WTC11 (cell line): ENCODE measurements around the gene CGNL1. TPM values are rescaled to one million over a fixed set of nuclear protein-coding genes. Genes with fewer than 3 reads are reported as not detected.

Experiments
- ATAC-seq: fragments of 200-7000 bp; cut with Tn5 transposase; 2 replicates; pipeline ENCODE4 v1.10.0; 2021; ENCODE audit warnings: mild to moderate bottlenecking, moderate library complexity
- CTCF ChIA-PET: fragments of 300-600 bp; sonication (Branson Sonifier 250); formaldehyde crosslinking; loops from one replicate; lab custom pipeline; 2021; ENCODE audit warnings: antibody characterized with exemption; lab: Charles Lee
- POLR2A ChIA-PET: fragments of 350-600 bp; sonication (Branson Sonifier 250); formaldehyde crosslinking; loops from one replicate; lab custom pipeline; 2021; ENCODE audit warnings: antibody characterized with exemption; lab: Charles Lee
- DNase-seq: peaks from one replicate; pipeline ENCODE4 v3.0.0; 2021; ENCODE audit warnings: low spot score
- H3K27ac Mint-ChIP-seq: 2 replicates; pipeline ENCODE4 v1.8.0; 2021; ENCODE audit warnings: mixed read lengths
- H3K27me3 Mint-ChIP-seq: 2 replicates; pipeline ENCODE4 v1.8.0; 2021; ENCODE audit warnings: low read depth, mild to moderate bottlenecking, moderate library complexity, mixed read lengths
- H3K36me3 Mint-ChIP-seq: 2 replicates; pipeline ENCODE4 v1.8.0; 2021; ENCODE audit warnings: mixed read lengths
- H3K4me1 Mint-ChIP-seq: 2 replicates; pipeline ENCODE4 v1.8.0; 2022; ENCODE audit warnings: mixed read lengths
- H3K4me3 Mint-ChIP-seq: 2 replicates; pipeline ENCODE4 v1.8.0; 2021; ENCODE audit warnings: mild to moderate bottlenecking, moderate library complexity, mixed read lengths
- H3K9me3 Mint-ChIP-seq: 2 replicates; pipeline ENCODE4 v1.8.0; 2021; ENCODE audit warnings: mixed read lengths
- AFF4 ChIP-seq: sonication (generic); formaldehyde crosslinking; IDR thresholded peaks from 2 replicates; pipeline ENCODE4 v1.8.1; 2023; ENCODE audit warnings: mild to moderate bottlenecking, missing genetic modification reagents, borderline replicate concordance
- AR ChIP-seq: fragments of 250-450 bp; sonication (Bioruptor Pico); IDR thresholded peaks from 2 replicates; pipeline ENCODE4 v1.9.0; 2021; ENCODE audit warnings: mild to moderate bottlenecking
- CDX4 ChIP-seq: fragments of 250-450 bp; sonication (Bioruptor Pico); IDR thresholded peaks from 2 replicates; pipeline ENCODE4 v1.9.0; 2021; ENCODE audit warnings: moderate library complexity, mild to moderate bottlenecking, inconsistent platforms, borderline replicate concordance
- CREB1 ChIP-seq: sonication (generic); formaldehyde crosslinking; IDR thresholded peaks from 2 replicates; pipeline ENCODE4 v1.8.0; 2023; ENCODE audit warnings: mild to moderate bottlenecking, missing genetic modification reagents
- CTCF ChIP-seq: fragments of 200-600 bp; IDR thresholded peaks from 2 replicates; pipeline ENCODE4 v1.8.0; 2022; ENCODE audit warnings: antibody characterized with exemption
- E2F4 ChIP-seq: sonication (generic); formaldehyde crosslinking; IDR thresholded peaks from 2 replicates; pipeline ENCODE4 v1.8.1; 2022; ENCODE audit warnings: low read depth, mild to moderate bottlenecking, moderate library complexity, missing genetic modification reagents, borderline replicate concordance
- ETV6 ChIP-seq: sonication (generic); formaldehyde crosslinking; IDR thresholded peaks from 2 replicates; pipeline ENCODE4 v1.8.1; 2022; ENCODE audit warnings: mild to moderate bottlenecking, missing genetic modification reagents
- KAT7 ChIP-seq: sonication (generic); formaldehyde crosslinking; IDR thresholded peaks from 2 replicates; pipeline ENCODE4 v1.8.1; 2023; ENCODE audit warnings: missing genetic modification reagents, mild to moderate bottlenecking, borderline replicate concordance
- MAX ChIP-seq: sonication (generic); formaldehyde crosslinking; IDR thresholded peaks from 2 replicates; pipeline ENCODE4 v1.8.0; 2022; ENCODE audit warnings: mild to moderate bottlenecking, missing genetic modification reagents
- NFATC4 ChIP-seq: fragments of 250-450 bp; sonication (Bioruptor Pico); IDR thresholded peaks from 2 replicates; pipeline ENCODE4 v1.9.0; 2021; ENCODE audit warnings: mild to moderate bottlenecking
- NFE2L1 ChIP-seq: sonication (generic); formaldehyde crosslinking; IDR thresholded peaks from 2 replicates; pipeline ENCODE4 v1.8.1; 2023; ENCODE audit warnings: missing genetic modification reagents
- NFYB ChIP-seq: sonication (generic); formaldehyde crosslinking; conservative IDR thresholded peaks from 2 replicates; pipeline ENCODE4 v1.8.0; 2022; ENCODE audit warnings: low read depth, missing genetic modification reagents
- SMAD3 ChIP-seq: sonication (generic); formaldehyde crosslinking; IDR thresholded peaks from 2 replicates; pipeline ENCODE4 v1.8.0; 2022; ENCODE audit warnings: missing genetic modification reagents, mild to moderate bottlenecking, borderline replicate concordance
- STAT6 ChIP-seq: sonication (generic); formaldehyde crosslinking; conservative IDR thresholded peaks from 2 replicates; pipeline ENCODE4 v1.8.1; 2023; ENCODE audit warnings: mild to moderate bottlenecking, low read depth, missing genetic modification reagents, moderate library complexity
- TEAD1 ChIP-seq: sonication (generic); formaldehyde crosslinking; IDR thresholded peaks from 2 replicates; pipeline ENCODE4 v1.8.0; 2022; ENCODE audit warnings: mild to moderate bottlenecking, missing genetic modification reagents
- ZNF263 ChIP-seq: sonication (generic); formaldehyde crosslinking; IDR thresholded peaks from 2 replicates; pipeline ENCODE4 v1.8.1; 2022; ENCODE audit warnings: low read depth, mild to moderate bottlenecking, moderate library complexity, missing genetic modification reagents
- ZNF281 ChIP-seq: sonication (generic); formaldehyde crosslinking; IDR thresholded peaks from 2 replicates; pipeline ENCODE4 v1.8.0; 2023; ENCODE audit warnings: mild to moderate bottlenecking, missing genetic modification reagents
- ZNF396 ChIP-seq: fragments of 250-450 bp; sonication (Bioruptor Pico); IDR thresholded peaks from 2 replicates; pipeline ENCODE4 v1.8.0; 2021; ENCODE audit warnings: mild to moderate bottlenecking, moderate library complexity, borderline replicate concordance
- ZNF671 ChIP-seq: fragments of 250-450 bp; sonication (Bioruptor Pico); IDR thresholded peaks from 2 replicates; pipeline ENCODE4 v1.8.0; 2021; ENCODE audit warnings: mild to moderate bottlenecking
- total RNA-seq: library from RNA; stranded (reverse); gene quantifications from 3 replicates; pipeline ENCODE4 v1.2.3, GENCODE V29; 2021

CGNL1 gene
- total RNA-seq, 1 experiment from 2014 or later: 57.3 TPM

GRCh38 chr15:57455929-57456328 is 79.6 kb downstream of the CGNL1 start:
- Mint-ChIP-seq H3K27ac (no peak overlapping the region), H3K4me1 (no peaks in the 10 kb centered on the region), H3K9me3 (no peaks in the 10 kb centered on the region), H3K27me3 (no peaks in the 10 kb centered on the region), H3K4me3 (no peak overlapping the region), H3K36me3 (peaks cover 52% of the 10 kb centered on the region)
- TF ChIP-seq ZNF263: no peak
- TF ChIP-seq NFE2L1 (CRISPR knock-in tag): no peak
- TF ChIP-seq ETV6 (CRISPR knock-in tag): no peak
- TF ChIP-seq CTCF: no peak
- TF ChIP-seq CREB1 (CRISPR knock-in tag): no peak
- TF ChIP-seq E2F4 (CRISPR knock-in tag): no peak
- TF ChIP-seq MAX: no peak
- no peak for TF ChIP-seq ZNF281 (CRISPR knock-in tag)
- no peak for TF ChIP-seq STAT6 (CRISPR knock-in tag)
- TF ChIP-seq KAT7 (CRISPR knock-in tag): no peak
- TF ChIP-seq ZNF396 (CRISPR knock-in tag): no peak
- no peak for TF ChIP-seq AFF4 (CRISPR knock-in tag)
- no peak for TF ChIP-seq NFATC4
- TF ChIP-seq SMAD3 (CRISPR knock-in tag): no peak
- no peak for TF ChIP-seq ZNF671
- no peak for TF ChIP-seq CDX4 (CRISPR knock-in tag)
- no peak for TF ChIP-seq TEAD1 (CRISPR knock-in tag)
- no peak for TF ChIP-seq NFYB (CRISPR knock-in tag)
- TF ChIP-seq AR: no peak
- ATAC-seq: no peak
- ChIA-PET POLR2A (no interaction called here), CTCF (no interaction called here)
- no peak for DNase-seq
